ENCODE measurements around the gene SLC25A45.
"Not testable (repeated sequence)": the region's sequence is repeated elsewhere in the genome, so short reads cannot be mapped to it uniquely, and the experiment has no call there.

The SLC25A45 gene

GRCh38 chr11:65332591-65332990 lies 49.9 kb downstream of the SLC25A45 start:
- not testable (repeated sequence) for H3K27me3 ChIP-seq (ENCODE audit: control insufficient read depth, insufficient read depth, low read length); H3K4me3 ChIP-seq (ENCODE audit: low read length); H3K36me3 ChIP-seq (ENCODE audit: control insufficient read depth, insufficient read depth, low read length); H3K4me1 ChIP-seq (ENCODE audit: control insufficient read depth, insufficient read depth, low read length); DNase-seq (ENCODE audit: low read depth, low spot score); H3K9me3 ChIP-seq (ENCODE audit: control insufficient read depth, insufficient read depth, low read length); H3K27ac ChIP-seq (ENCODE audit: low read length)
- WGBS (ENCODE audit: insufficient coverage, insufficient read length), result no CpG with 5 or more reads among the region's 9 CpGs

GRCh38 chr11:65330544-65330943 lies 51.9 kb downstream of the SLC25A45 start:
- DNase-seq (ENCODE audit: low read depth, low spot score), result no peak
- no CpG with 5 or more reads among the region's 7 CpGs for WGBS (ENCODE audit: insufficient coverage, insufficient read length)
- H3K36me3 ChIP-seq (ENCODE audit: control insufficient read depth, insufficient read depth, low read length), result no peaks in the 10 kb centered on the region
- H3K9me3 ChIP-seq (ENCODE audit: control insufficient read depth, insufficient read depth, low read length), result no peaks in the 10 kb centered on the region; the same call in 1 of the 2 replicates
- H3K4me3 ChIP-seq (ENCODE audit: low read length), result no peak overlapping the region
- no peak overlapping the region for H3K27ac ChIP-seq (ENCODE audit: low read length)
- no peaks in the 10 kb centered on the region for H3K27me3 ChIP-seq (ENCODE audit: control insufficient read depth, insufficient read depth, low read length)
- H3K4me1 ChIP-seq (ENCODE audit: control insufficient read depth, insufficient read depth, low read length), result no peaks in the 10 kb centered on the region

- Histone ChIP-seq H3K4me3 (ENCODE audit: low read length) (no peak overlapping the region), H3K4me1 (ENCODE audit: control insufficient read depth, insufficient read depth, low read length) (no peaks in the 10 kb centered on the region), H3K36me3 (ENCODE audit: control insufficient read depth, insufficient read depth, low read length) (no peaks in the 10 kb centered on the region), H3K27me3 (ENCODE audit: control insufficient read depth, insufficient read depth, low read length) (no peaks in the 10 kb centered on the region), H3K9me3 (ENCODE audit: control insufficient read depth, insufficient read depth, low read length) (no peaks in the 10 kb centered on the region; the same call in 1 of the 2 replicates), H3K27ac (ENCODE audit: low read length) (no peak overlapping the region)
- WGBS (ENCODE audit: insufficient coverage, insufficient read length), result no CpG with 5 or more reads among the region's 13 CpGs
- DNase-seq (ENCODE audit: low read depth, low spot score), result peak; percentile 91
Observed at GRCh38 chr11:65329944-65330403, 52.5 kb downstream of the SLC25A45 start.

- H3K9me3 ChIP-seq (ENCODE audit: control insufficient read depth, insufficient read depth, low read length), result no peaks in the 10 kb centered on the region
- no CpG with 5 or more reads among the region's 2 CpGs for WGBS (ENCODE audit: insufficient coverage, insufficient read length)
- no peaks in the 10 kb centered on the region for H3K27me3 ChIP-seq (ENCODE audit: control insufficient read depth, insufficient read depth, low read length)
- H3K27ac ChIP-seq (ENCODE audit: low read length), result no peak overlapping the region
- H3K4me3 ChIP-seq (ENCODE audit: low read length), result no peak overlapping the region
- no peaks in the 10 kb centered on the region for H3K36me3 ChIP-seq (ENCODE audit: control insufficient read depth, insufficient read depth, low read length)
- no peak for DNase-seq (ENCODE audit: low read depth, low spot score)
- H3K4me1 ChIP-seq (ENCODE audit: control insufficient read depth, insufficient read depth, low read length), result no peaks in the 10 kb centered on the region
Observed at GRCh38 chr11:65329478-65329877, 53.0 kb downstream of the SLC25A45 start.

DNA sequence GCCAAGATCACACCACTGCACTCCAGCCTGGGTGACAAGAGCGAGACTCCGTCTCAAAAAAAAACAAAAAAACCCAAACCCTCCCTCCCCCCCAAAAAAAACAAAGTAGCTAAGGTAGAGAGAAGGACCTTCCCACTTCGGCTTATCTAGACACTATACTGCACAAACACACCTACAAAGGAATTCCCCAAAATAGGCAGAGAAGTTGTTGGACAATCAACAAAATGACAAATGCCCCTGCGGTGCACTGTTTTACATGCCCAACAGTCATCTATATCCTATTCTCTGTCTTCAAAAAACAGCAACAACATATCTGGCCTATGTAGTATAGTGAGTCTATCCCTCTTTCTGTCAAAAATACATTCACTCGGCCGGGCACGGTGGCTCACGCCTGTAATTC lies 55.4 kb downstream of the SLC25A45 start:
- Histone ChIP-seq H3K4me3 (ENCODE audit: low read length) (no peak overlapping the region), H3K27me3 (ENCODE audit: control insufficient read depth, insufficient read depth, low read length) (no peaks in the 10 kb centered on the region), H3K36me3 (ENCODE audit: control insufficient read depth, insufficient read depth, low read length) (peaks cover 3% of the 10 kb centered on the region; the same call in 1 of the 2 replicates), H3K27ac (ENCODE audit: low read length) (no peak overlapping the region), H3K4me1 (ENCODE audit: control insufficient read depth, insufficient read depth, low read length) (no peaks in the 10 kb centered on the region), H3K9me3 (ENCODE audit: control insufficient read depth, insufficient read depth, low read length) (no peaks in the 10 kb centered on the region)
- WGBS (ENCODE audit: insufficient coverage, insufficient read length), result no CpG with 5 or more reads among the region's 8 CpGs
- no peak for DNase-seq (ENCODE audit: low read depth, low spot score)

DNA sequence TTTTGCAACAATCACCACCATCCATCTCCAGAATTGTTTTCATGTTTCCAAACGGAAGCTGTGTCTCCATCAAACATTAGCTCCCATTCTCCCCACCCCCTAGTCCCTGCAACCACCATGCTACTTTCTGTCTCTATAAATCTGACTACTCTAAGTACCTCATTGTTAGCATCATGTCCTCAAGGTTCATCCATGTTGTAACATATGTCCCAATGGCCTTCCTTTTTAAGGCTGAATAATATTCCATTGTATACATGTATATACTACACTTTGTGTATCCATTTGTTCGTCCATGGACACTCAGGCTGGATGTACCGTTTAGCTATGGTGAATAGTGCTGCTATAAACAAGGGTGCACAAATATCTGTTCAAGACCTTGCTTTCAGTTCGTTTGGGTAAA lies 57.0 kb downstream of the SLC25A45 start:
- no peak overlapping the region for H3K4me3 ChIP-seq (ENCODE audit: low read length)
- H3K27ac ChIP-seq (ENCODE audit: low read length), result no peak overlapping the region
- no peaks in the 10 kb centered on the region for H3K9me3 ChIP-seq (ENCODE audit: control insufficient read depth, insufficient read depth, low read length)
- no peak for DNase-seq (ENCODE audit: low read depth, low spot score)
- H3K36me3 ChIP-seq (ENCODE audit: control insufficient read depth, insufficient read depth, low read length), result peaks cover 18% of the 10 kb centered on the region
- H3K4me1 ChIP-seq (ENCODE audit: control insufficient read depth, insufficient read depth, low read length), result no peaks in the 10 kb centered on the region
- WGBS (ENCODE audit: insufficient coverage, insufficient read length), result no CpG with 5 or more reads among the region's 4 CpGs
- no peaks in the 10 kb centered on the region for H3K27me3 ChIP-seq (ENCODE audit: control insufficient read depth, insufficient read depth, low read length)
